Activated effector memory CD4-positive, alpha-beta T cell treated with anti-CD3 and anti-CD28 coated beads, Interleukin-2, amount 50 U/mL, for 16 hours (primary cell): ENCODE results near the gene PIP5K1B.

ENCODE experiments used
- DNase-seq: peaks from one replicate; pipeline ENCODE4 v3.0.0-alpha.2; 2020

The PIP5K1B gene

DNA sequence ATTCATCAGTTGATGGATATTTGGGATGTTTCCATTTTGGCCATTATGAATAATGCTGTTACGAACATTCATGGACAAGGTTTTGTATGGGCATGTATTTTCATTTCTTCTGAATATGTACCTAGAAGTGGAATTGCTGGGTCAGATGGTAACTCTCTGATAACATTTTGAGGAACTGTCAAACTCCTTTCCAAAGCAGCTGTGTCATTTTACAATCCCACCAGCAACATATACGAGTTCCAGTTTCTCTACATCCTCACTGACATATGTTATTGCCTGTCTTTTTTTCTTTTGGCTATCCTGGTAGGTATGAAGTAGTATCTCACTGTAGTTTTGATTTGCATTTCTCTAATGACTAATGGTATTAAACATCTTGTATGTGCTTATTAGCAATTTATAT is 222.1 kb downstream of the PIP5K1B start:
- no peak for DNase-seq

DNA sequence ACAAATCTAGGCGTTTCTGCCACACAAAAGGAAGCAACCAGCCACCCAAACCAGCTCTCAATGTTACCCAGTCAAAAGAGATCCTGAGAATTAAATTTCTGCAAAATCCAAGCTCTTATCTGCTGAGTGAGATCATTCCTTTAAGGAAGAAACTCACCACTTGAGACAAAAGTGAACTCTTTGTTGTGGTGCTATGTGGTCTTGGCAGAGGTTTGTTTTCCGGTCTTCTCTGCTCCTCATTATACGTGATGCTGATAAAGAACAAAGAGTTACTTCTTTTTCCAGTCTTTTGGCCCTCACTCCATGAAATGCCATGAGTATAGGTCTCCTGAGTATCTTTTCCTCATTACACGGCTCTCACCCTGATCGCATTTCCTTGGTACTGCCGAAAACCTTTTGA is 226.8 kb downstream of the PIP5K1B start:
- DNase-seq = no peak

DNA sequence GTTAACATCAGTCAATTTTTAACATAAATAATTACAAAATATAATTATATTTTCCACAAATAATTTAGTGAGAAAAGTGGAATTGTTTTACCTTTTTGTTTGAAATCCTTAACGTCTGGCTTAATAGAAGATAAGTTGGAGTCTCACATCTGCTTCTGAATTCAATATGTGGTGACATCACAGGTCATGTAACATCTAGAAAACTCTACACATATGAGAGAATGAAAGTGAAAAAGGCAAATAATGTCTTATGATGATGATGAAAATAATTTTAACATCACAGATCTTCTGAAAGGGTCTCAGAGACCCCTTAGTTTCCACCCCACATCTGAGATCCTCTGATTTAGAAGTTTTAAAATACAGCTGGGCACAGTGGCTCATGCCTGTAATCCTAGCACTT is 227.4 kb downstream of the PIP5K1B start:
- no peak for DNase-seq

DNA sequence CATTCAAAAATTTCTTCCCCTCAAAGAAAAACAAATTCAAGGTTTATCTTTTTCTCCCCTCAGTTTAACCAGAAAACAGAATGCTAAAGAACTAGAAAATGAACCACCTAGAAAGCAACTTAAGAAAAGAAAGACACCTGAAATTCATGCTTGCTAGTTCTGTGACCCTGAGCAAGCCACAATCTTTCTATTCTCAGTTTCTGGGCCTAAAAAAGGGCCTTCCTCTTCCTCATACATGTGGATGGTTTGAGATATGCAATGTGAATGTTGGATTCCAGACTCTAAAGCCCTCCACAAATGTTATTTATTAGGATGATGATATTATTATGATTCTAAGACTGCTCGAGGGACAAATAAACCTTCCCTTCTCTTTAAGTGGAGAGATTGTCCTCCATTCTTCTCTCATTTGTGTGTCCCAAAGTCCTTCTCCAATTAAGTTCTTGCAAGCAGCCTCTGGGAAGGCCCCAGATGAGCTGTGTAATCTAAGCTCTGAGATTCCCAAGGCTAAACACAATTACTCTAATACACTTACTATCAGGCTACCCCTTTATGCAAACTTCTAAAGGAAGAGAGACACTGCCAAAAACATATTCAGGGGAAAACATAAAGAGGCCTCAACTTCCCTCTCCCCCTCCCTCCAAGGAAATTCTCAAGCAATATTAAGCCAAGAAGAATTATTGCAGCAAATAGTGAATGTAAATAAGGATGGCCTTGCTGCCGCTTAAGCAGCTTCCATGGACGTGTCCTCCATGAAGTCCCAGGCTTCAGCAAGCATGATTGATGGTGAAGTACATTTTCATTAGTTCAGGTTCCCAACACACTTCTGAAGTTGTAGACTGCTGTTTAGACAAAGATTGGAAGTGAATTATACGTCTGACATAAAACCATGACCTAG is 228.6 kb downstream of the PIP5K1B start:
- no peak for DNase-seq

DNA sequence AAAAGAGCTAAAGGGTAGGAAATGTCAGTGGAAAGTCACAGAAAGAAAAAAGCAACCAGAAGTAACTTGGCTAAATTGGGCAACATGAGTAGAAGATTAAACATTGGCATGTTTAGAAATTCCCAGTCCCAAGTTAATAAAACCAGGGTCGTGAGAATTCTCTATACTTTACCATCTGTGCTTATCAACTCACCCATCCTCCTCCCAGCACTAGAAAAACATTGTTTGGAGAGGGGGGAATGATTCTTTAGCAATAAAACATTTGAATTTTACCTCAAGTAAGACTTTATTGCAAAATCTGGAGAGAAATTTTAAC is 229.2 kb downstream of the PIP5K1B start:
- no peak for DNase-seq

DNA sequence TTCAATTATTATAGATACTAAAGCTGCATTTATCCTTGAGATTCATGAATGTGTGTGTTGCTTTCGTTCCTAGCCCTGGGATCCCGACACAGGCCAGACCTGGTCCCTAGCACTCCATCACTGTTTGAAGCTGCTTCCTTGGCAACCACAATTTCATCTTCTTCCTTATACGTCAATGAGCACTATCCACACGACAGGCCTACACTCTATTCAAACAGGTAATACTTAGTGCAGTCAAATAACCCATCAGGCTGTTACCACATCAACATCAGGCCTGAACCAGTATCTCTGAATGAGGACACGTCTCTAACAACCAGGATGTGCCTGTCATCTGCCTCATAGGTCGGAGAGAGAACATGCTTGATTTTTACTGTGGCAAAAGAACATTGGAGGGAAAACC is 235.5 kb downstream of the PIP5K1B start:
- DNase-seq = no peak

DNA sequence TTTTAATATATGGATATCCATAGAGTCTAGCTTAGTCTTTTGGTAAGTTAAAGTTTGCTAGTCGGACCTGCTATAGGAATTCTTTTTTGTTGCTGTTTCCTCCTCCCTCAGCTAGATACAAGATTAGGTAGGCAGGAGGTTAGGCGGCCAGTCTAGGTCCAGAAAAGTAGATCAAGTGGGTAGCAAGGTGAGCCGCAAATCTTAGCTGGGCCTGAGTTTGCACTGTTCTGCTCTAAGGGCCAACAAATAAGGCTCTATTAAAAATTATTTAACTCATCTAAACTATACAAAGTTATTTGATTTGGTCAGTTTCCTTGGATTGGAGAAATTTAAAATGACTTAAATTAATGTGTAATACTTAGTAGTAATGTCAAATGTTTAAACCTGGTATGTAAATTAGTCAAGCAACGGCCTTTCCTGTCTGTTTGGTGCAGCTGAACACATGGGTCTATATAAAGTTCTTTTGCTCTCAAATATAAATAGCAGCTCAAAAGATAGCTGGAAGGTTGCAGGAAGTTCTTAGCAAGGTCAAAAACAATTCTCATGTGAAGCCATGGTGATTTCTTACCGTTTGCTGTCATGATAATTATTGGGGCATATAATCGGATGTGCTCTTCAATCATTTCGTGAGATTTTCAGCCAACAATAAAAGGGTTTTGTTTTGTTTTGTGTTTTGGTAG is 236.9 kb downstream of the PIP5K1B start:
- DNase-seq = no peak

DNA sequence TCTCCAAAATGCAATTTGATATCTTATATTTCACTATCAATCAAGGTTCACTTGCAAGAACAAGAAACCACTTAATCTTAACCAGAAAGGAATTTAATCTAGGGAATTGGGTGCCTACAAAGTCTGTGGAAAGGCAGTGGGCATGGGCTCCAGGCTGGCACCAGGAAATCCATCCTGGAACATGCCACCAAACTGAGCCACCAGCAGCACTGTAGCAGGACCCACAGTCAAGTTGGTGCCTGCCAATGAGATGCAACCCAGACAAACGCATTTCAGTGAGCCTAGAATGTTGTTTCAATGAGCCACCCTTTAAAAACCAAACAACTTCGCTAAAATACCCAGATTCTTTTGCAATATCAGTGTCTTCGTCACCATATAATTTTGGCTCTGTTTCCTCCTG is 237.8 kb downstream of the PIP5K1B start:
- DNase-seq = no peak

DNA sequence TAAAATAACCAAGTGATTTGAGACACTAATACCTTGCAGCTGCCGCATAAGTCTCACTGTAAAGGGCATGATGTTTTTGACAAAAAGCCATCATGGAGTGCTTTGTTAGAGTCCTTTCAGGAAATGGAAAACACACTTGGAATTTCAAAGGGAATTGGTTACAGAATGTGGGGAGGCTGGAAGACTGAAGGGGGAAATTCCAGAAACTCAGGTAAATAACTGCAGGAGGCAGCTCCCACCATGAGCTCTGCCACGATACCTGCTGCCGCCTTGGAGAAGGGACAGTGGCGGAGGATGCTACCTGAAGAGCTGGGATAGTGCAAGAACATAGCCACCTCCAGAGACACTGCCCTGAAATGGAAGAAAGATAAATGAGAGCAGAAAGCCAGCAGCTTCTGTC is 242.0 kb downstream of the PIP5K1B start:
- DNase-seq = no peak

DNA sequence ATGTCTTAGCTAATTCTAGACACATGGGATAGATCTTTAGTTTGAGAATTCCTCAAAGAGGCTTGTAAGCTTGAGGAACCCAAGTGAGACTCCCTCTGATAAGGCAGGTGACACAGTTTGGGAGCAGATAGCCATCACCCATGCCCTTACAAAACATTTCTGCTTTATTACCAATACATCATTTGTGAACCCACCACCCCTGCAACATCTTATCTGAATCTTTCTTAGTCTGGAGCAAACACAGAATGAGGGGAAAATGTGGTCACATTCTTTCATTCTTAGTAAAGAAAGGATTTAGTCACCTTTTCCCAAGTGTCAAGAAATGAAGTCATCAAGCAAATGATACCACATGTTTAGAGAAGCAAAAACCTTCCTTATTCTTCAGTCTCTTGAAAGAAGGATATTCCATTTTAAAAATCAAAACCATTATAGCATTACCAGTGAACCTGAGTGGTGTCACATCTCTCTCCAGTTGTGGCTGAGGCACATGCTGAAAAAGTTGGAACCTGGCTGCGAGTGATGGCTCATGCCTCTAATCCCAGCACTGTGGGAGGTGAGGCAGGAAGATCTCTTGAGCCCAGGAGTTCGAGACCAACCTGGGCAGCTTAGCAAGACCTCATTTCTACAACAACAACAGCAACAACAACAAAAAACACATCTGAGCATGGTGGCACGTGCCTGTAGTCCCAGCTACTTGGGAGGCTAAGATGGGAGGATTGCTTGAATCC is 243.0 kb downstream of the PIP5K1B start:
- DNase-seq = no peak

DNA sequence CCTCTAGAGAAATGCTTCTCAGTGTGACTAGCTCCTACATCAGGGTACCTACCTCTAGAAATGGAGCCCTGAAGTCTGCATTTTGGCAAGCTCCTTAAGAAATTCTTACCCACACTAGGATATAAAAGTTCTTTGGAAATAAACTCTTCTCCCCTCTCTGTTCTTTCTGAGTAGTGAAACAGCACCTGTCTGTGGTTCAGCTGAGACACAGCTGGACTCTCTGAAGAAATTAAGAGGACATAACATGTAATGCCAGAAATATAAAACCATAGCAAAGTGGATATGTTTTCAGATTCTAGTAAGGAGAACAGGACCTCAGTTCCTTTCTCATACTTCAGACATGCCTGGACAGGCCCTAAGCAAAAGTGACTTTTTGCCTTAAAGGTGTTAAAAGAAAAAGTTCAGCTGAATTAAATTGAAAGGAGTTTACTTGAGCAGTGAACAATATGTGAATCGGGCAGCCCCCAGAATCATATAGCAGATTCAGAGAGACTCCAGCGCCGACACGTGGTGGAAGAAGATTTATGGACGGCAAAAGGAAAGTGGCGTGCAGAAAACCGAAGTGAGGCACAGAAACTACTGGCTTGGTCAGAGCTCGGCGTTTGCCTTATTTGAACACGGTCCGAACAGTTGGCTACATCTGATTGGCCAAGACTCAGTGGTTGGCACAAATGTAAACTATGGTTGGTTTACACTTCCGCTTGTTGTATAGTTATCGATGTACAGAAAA is 244.4 kb downstream of the PIP5K1B start:
- no peak for DNase-seq

DNA sequence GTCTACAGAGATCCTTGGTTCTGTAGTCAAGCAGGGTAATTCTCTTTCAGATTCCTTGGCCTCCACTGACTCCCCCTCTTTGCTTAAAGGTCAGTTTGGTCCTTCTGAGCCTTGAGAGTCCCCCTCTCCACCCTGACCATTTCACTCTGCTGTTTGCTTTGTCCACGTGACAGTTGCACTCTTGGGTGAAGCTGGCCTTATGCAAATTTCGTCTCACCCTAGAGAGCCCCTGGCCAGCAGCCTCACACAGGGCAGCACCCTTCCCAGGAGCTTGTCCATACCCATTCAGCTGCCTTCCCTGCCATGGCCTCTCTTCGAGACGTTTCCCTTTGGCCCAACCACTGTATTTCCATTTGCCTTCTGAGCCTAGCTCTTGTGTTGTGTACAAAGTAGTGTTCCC is 245.1 kb downstream of the PIP5K1B start:
- no peak for DNase-seq

DNA sequence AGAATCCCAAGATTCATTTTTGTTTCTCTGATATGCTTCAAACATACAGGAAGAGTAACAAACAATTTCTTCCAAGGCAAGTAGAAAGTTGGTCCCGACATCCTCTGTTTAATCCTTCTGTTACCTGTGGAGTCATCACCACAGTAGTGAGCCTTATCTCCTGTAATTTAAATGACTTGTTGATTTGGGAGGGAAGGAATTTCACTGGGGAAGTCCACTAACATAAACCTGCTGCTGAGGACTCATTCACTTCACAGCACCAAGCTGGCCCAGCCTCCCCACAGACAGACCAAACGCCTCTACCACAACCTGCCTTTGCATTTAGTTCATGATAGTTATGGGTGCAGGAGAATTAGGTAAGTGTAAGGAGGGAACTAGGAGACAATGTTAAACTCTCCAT is 245.6 kb downstream of the PIP5K1B start:
- no peak for DNase-seq

DNA sequence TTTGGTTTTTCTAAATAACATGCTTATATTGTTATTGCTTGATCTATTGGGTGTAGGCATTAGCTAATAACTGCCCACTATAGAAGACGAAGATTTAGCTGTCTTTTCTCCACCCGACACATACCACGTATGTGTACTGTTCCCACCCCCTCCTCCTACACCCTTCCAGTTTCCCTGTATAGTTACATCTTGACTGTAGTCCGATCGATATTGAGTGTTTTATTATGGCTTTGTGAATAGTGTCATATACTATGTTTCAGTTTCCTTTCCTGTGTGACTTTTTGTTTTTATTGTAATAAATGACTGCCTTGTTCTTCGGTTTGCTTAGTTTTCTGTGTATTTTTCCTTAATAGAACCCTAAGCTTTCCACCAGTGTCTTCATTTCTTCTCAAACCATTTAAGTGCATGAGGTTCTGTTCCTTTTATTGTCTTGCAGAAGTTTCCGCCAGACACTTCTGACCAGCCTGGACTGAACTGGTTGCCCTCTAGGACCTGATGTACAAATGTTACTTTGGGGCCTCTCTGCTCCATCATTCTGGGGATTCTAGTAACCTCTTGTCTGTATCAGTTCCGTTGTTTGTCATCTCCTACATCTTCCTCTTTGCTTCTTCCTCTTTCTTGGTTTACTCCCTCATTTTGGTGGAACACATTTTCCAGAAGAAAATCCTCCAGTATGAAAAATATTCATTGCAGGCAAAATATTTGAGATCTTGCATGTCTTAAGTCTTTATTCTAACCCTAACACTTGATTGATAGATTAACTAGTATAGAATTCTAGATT is 247.0 kb downstream of the PIP5K1B start:
- no peak for DNase-seq

DNA sequence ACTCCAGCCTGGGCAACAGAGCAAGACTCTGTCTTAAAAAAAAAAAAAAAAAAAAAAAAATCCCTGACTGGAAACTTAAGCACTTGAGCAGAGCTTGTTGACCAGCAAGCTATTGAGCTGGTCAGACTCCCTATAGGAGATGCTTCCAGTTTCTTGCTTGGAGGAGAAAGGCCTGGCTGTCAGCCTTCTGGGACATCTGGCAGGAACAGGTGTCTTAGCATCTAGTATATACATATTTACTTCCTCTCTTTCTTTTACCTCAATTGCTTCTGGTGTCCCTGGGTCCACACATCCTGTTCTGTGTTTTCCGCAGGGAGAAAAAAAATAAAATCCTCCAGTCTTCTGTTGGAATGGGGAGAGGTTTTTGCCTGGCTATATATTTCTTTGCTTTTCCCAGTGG is 248.7 kb downstream of the PIP5K1B start:
- no peak for DNase-seq

DNA sequence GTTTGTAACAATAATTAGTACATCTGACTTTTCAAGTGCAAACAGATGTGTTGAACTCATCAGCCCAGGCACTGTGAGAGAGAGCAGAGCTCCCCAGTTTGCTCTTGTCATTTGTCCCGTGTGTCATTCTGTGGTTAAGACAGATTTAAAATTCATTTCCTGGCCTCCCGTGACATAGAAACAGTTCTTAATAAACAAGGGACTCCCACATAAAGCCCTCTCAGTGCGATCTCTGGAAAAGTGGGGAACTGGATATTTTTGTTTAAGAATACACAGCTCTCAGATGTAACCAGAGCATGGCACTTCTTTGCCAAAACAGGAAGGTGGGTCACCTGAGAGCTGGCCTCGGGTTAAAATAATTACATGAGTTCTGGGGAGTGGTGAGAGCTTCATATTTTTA is 250.3 kb downstream of the PIP5K1B start:
- no peak for DNase-seq

DNA sequence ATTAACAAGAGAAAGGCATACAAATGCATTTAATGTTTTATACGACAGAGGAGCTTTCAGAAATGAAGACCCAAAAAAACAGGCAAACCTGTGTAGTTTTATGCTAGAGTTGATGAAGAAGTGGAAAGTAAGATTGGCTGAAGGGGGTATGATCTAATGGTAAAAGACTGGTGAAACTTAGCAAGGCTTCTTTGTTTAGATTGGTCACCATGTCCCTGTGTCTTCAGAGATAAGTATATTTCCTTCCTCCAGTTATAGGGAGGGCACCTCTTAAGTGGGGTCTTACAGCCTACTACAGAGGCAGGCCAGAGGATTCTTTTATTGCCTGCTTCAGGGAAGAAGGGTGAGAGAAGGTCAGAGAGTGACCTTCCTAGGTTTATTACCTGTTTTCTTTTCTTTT is 252.4 kb downstream of the PIP5K1B start:
- no peak for DNase-seq

DNA sequence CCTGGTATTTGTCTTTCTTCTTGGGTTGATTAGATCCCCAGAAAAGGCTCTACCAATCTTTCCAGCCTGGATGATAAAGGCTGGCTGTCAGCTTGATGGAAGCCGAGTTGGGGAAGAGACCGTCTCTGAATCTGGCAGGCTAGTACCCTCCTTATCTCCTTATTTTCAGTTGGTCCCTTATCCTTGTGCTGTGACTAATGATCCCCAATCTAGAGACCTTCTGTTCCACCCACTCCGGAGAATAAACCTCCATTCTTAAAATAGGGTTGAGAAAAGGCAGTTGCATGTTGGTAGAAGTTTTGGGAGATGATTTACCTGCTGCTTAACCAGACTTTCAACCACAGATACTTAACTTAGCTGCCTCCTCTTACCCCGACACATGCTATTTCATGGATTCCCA is 256.5 kb downstream of the PIP5K1B start:
- no peak for DNase-seq

DNA sequence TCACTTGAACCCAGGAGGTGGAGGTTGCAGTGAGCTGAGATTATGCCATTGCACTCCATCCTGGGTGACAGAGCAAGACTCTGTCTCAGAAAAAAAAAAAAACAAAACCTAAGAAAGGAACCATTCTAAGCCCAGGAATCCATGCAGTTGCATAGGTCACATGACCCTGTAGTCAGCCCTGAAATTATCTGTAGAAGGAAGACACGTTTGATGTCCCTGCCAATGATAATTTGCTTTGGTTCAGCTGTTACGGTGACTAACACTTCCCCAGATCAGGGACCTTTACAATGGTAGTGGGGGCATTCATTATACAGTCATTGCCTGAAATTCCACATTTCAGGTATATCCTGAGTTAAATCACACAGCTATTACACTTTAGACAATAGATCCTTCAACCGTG is 258.4 kb downstream of the PIP5K1B start:
- DNase-seq = no peak

DNA sequence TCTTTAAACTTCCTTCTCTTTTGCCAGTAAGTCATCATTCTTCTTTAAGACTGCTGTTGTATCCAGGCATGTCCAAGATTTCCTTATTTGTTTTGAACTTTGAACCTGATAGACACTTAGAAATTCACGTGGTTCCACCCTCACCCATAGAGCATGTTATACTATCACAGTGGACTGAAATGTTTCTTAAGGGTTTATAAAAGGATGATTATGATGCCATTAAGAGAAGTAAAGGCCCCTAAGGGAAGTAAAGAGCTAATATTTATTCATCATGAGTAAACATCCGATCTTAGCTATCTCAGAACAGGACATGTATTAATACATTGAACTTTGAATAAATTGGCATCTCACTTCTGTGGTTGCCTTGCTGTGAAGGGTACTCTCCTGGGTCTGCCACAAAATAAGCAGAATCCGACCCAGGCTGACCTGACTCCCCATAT is 259.1 kb downstream of the PIP5K1B start:
- DNase-seq = no peak

DNA sequence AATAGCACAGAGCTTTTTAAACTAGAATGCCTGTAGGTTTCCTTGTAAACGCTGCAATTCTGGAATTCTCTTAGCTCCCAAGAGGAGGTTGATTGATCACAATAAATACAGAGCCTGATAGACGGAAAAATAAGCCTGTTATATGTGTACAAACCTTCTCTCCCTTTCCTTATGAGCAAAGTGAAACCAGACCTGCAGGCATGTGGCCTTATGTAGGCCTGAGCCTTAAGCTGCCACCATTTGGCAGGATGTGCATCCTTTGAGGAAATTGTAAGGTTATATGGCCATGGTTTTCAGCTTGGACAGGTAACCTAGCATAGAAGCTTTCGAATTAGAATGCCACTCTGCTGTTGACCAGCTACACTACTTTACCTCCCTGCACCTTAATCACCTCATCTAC is 259.7 kb downstream of the PIP5K1B start:
- DNase-seq = no peak

DNA sequence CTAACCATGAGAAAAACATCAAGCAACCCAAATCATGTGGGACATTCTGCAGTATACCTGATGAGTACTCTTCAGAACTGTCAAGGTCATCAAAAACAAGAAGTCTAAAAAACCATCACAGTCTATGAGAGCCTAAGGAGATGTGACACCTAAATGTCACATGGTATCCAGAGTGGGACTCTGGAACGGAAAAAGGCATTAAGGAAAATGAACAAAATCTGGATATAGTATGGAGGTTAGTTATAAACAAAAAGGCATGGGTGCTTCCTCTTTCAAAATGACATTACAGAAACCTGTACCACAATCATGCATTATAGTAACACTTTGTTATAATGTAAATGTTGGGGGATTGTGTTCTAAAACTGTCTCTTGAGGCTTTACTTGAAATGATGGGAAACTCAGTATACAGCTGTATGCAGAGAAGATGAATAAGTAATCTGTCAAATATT is 261.5 kb downstream of the PIP5K1B start:
- DNase-seq = no peak
